GM12865 (cell line): ENCODE measurements around the gene C17orf100.
"Not testable (repeated sequence)": the region's sequence is repeated elsewhere in the genome, so short reads cannot be mapped to it uniquely, and the experiment has no call there.

Experiments used
- DNase-seq: peaks from one replicate; pipeline ENCODE4 v3.0.0; 2010; ENCODE audit warnings: low read depth
- H3K4me3 ChIP-seq: 2 replicates; pipeline ENCODE4 v1.5.1; 2011; ENCODE audit warnings: mild to moderate bottlenecking, low read depth, low read length, control low read depth
- CTCF ChIP-seq: IDR thresholded peaks from 2 replicates; pipeline ENCODE4 v1.5.1; 2011; ENCODE audit warnings: low read length, control low read depth, low read depth, inconsistent platforms; ENCODE audit not compliant: insufficient read depth; ENCODE audit errors: missing control alignments

C17orf100 gene

GRCh38 chr17:6654841-6655731 lies 3.5 kb downstream of the C17orf100 start:
- no peak overlapping the region for H3K4me3 ChIP-seq
- no peak for DNase-seq
- TF ChIP-seq CTCF: no peak

- DNase-seq, H3K4me3 ChIP-seq: not testable (repeated sequence)
These were observed 4.3 kb downstream of the C17orf100 start for GRCh38 chr17:6655732-6656361.

GRCh38 chr17:6656797-6657632 lies 5.5 kb downstream of the C17orf100 start:
- DNase-seq: peak; percentile 73
- H3K4me3 ChIP-seq: peak overlapping the region; percentile 59

- no peak for TF ChIP-seq CTCF
- peak overlapping the region; percentile 59 for H3K4me3 ChIP-seq
- DNase-seq: no peak
These were observed 6.2 kb downstream of the C17orf100 start for GRCh38 chr17:6657633-6658287.

- not testable (repeated sequence) for H3K4me3 ChIP-seq, DNase-seq
These were observed 6.8 kb downstream of the C17orf100 start for GRCh38 chr17:6658411-6658810.

- no peak overlapping the region for H3K4me3 ChIP-seq
- TF ChIP-seq CTCF: no peak
- no peak for DNase-seq
These were observed 8.5 kb downstream of the C17orf100 start for GRCh38 chr17:6660101-6660500.

GRCh38 chr17:6660805-6661463 lies 9.4 kb downstream of the C17orf100 start:
- no peak overlapping the region for H3K4me3 ChIP-seq
- peak; percentile 81 for DNase-seq
- no peak for TF ChIP-seq CTCF

GRCh38 chr17:6661464-6661848 lies 9.9 kb downstream of the C17orf100 start:
- no peak for TF ChIP-seq CTCF
- no peak for DNase-seq
- no peak overlapping the region for H3K4me3 ChIP-seq

GRCh38 chr17:6663200-6663599 lies 11.6 kb downstream of the C17orf100 start:
- DNase-seq, H3K4me3 ChIP-seq: not testable (repeated sequence)
